Measurements from ENCODE around the gene TMEM101.
"Not testable (repeated sequence)": the region's sequence is repeated elsewhere in the genome, so short reads cannot be mapped to it uniquely, and the experiment has no call there.

TMEM101 gene

DNA sequence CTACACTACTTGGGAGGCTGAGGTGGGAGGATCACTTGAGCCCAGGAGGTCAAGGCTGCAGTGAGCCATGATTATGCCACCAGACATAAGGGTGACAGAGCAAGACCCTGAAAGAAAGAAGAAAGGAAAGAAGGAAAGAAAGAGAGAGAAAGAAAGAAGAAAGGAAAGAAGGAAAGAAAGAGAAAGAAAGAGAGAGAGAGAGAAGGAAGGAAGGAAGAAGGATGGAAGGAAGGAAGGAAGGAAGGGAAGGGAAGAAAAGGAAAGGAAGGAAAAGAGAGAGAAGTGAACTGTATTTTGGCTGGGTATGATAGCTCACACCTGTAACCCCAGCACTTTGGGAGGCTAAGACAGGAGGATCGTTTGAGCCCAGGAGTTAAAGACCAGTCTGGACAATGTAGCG is 36.7 kb downstream of the TMEM101 start:
- H3K27ac ChIP-seq, result no peak overlapping the region

DNA sequence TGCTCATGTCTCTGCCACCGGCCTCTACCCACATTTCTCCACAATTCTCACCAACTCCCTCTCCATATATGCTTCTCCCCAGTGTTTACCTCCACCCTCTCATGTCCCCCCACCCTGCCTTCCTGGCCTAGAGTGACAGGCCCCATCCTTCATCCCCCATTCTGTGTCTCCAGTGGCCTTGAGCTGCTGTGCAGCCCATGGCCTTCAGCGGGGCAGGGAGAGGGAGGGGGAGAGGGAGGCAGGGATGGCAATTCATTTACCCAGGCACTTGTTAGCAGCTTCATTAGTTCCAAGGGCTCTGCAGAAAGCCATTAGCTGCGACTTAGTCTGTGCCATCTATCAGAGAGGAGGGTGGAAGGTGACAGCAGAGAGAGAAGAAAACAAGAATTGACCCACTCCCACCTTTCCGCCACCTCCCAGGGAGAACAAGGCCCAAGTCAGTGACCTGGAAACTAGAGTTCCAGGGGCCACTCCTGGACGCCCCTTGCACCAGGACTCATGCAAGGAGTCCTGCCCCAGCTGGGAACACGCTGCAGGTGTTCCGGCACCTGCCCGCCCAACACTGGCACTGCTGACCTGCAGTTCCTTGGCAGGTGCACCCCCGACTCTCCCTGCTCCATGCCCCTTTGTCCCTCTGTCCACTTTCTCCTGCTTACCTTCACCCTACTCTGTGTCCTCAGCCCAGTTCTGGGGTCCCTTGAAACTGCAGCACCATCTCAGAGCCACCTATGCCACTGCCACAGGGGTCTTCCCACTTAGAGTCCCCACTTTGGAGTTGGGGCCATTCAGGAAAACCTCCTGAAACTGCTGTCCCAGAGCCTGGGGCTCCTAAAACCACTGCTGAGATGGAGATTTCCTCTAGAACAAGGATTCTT is 37.6 kb downstream of the TMEM101 start:
- H3K27ac ChIP-seq, result no peak overlapping the region
- no peak for TF ChIP-seq ZFX (IDR thresholded peaks at IDR 0.05; ENCODE audit: borderline replicate concordance)
- TF ChIP-seq CTCF (IDR thresholded peaks at IDR 0.05), result no peak

More for the DNA sequence above, 36.7 kb downstream of the TMEM101 start:
- TF ChIP-seq ZFX (IDR thresholded peaks at IDR 0.05; ENCODE audit: borderline replicate concordance) (no peak), CTCF (IDR thresholded peaks at IDR 0.05) (no peak)

DNA sequence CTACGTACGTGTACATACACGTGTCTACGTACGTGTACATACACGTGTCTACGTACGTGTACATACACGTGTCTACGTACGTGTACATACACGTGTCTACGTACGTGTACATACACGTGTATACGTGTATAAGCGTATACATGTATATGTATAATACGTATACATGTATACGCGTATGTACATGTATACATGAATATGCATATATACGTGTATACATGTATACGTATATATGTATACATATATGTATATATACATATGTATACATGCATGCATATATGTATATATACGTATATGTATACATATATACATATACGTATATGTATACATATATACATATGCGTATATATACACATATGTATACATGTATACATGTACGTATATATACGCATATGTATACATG is 38.9 kb downstream of the TMEM101 start:
- H3K27ac ChIP-seq, result no peak overlapping the region
- TF ChIP-seq CTCF (IDR thresholded peaks at IDR 0.05), result no peak
- no peak for TF ChIP-seq ZFX (IDR thresholded peaks at IDR 0.05; ENCODE audit: borderline replicate concordance)

- H3K27ac ChIP-seq, result no peak overlapping the region
- TF ChIP-seq CTCF (IDR thresholded peaks at IDR 0.05) (no peak), ZFX (IDR thresholded peaks at IDR 0.05; ENCODE audit: borderline replicate concordance) (no peak)
Observed at GRCh38 chr17:43974382-43975266, 40.1 kb downstream of the TMEM101 start.

DNA sequence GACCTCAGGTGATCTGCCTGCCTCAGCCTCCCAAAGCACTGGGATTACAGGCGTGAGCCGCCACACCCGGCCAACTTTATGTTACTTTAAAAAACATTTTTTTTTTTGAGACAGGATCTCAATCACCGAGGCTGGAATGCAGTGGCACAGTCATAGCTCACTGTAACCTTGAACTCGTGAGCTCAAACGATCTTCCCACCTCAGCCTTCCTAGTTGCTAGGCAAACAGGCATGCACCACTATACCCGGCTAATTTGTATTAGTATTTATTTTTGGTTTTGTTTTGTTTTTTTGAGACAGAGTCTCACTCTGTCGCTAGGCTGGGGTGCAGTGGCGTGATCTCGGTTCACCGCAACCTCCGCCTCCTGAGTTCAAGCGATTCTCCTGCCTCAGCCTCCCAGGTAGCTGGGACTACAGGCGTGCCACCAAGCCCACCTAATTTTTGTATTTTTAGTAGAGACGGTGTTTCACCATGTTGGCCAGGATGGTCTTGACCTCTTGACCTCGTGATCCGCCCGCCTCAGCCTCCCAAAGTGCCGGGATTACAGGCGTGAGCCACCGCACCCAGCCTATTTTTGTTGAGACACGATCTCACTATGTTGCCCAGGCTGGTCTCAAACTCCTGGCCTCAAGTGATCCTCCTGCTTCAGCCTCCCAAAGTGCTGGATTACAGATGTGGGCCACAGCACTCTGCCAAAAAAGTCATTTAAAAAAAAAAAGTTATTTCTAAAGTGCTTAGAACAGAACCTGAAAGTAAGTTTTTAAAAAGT is 42.1 kb downstream of the TMEM101 start:
- not testable (repeated sequence) for H3K27ac ChIP-seq

GRCh38 chr17:43971436-43971835 is 43.3 kb downstream of the TMEM101 start:
- not testable (repeated sequence) for H3K27ac ChIP-seq

DNA sequence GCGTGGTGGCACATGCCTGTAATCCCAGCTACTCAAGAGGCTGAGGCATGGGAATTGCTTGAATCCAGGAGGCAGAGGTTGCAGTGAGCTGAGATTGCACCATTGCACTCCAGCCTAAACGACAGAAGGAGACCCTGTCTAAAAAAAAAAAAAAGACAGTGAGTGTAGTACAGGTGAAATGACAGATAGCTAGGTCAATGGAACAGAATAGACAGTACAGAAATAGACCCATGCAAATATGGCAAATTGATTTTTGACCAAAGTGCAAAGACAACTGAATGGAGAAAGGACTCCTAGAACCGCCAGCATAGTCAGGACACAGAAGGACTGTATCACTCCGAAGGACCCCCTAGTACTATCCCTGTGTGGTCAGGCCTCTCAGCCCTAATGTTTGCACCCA is 44.4 kb downstream of the TMEM101 start:
- H3K27ac ChIP-seq, result no peak overlapping the region
- TF ChIP-seq ZFX (IDR thresholded peaks at IDR 0.05; ENCODE audit: borderline replicate concordance), result no peak
- no peak for TF ChIP-seq CTCF (IDR thresholded peaks at IDR 0.05)
